SK-N-SH (cell line): ENCODE results near the gene C1QTNF8. TPM values are rescaled to one million over a fixed set of nuclear protein-coding genes. Genes with fewer than 3 reads are reported as not detected.

ENCODE experiments used
- CTCF ChIA-PET: fragments of 300-600, 350-600 bp; formaldehyde crosslinking; extraction: SDS; loops from one replicate; lab custom pipeline; 2021; lab: Yijun Ruan, JAX
- POLR2A ChIA-PET: fragments of 350-600 bp; sonication (Branson Sonifier 250); formaldehyde crosslinking; extraction: SDS; loops from one replicate; lab custom pipeline; 2020; ENCODE audit warnings: antibody characterized with exemption, inconsistent platforms; lab: Yijun Ruan, JAX
- DNase-seq: peaks from one replicate; pipeline ENCODE4 v3.0.0; 2012
- H2AFZ ChIP-seq: fragments of 200-600 bp; sonication (generic); 2 replicates; pipeline ENCODE4 v1.8.1; 2016; ENCODE audit warnings: antibody characterized with exemption, mild to moderate bottlenecking, low read depth
- H3F3A ChIP-seq: fragments of 200-600 bp; sonication (generic); replicated peaks from 2 replicates; pipeline ENCODE3; 2016; ENCODE audit warnings: antibody characterized with exemption, mild to moderate bottlenecking; ENCODE audit not compliant: insufficient read depth
- H3K27ac ChIP-seq, 2 experiments: fragments of 200-500 bp in 1 of 2; fragments of 200-600 bp in 1 of 2; sonication (Bioruptor generic) in 1 of 2; sonication (generic), shearing (Covaris generic) in 1 of 2; 2 replicates each; pipeline versions ENCODE4 v1.5.1 to v1.6.1; 2014 to 2016; ENCODE audit warnings: low read depth in 2 of 2, inconsistent platforms in 1 of 2, low read length in 1 of 2, mild to moderate bottlenecking in 1 of 2, mixed read lengths in 1 of 2
- H3K27me3 ChIP-seq: fragments of 200-600 bp; sonication (generic), shearing (Covaris generic); 2 replicates; pipeline ENCODE4 v1.6.1; 2016; ENCODE audit warnings: mixed run types; ENCODE audit not compliant: insufficient read depth
- H3K36me3 ChIP-seq, 2 experiments: fragments of 200-500 bp in 1 of 2; fragments of 200-600 bp in 1 of 2; sonication (Bioruptor generic) in 1 of 2; sonication (generic) in 1 of 2; replicated peaks in 1 of 2; 2 replicates each; pipeline versions ENCODE3 to v1.5.1; 2014 to 2016; ENCODE audit warnings: low read length in 1 of 2, mild to moderate bottlenecking in 1 of 2; ENCODE audit not compliant: insufficient read depth in 2 of 2, control insufficient read depth in 1 of 2
- H3K4me1 ChIP-seq, 2 experiments: fragments of 200-500 bp in 1 of 2; fragments of 200-600 bp in 1 of 2; sonication (Bioruptor generic) in 1 of 2; sonication (generic), shearing (Covaris generic) in 1 of 2; 2 replicates each; pipeline versions ENCODE4 v1.5.1 to v1.6.1; 2014 to 2016; ENCODE audit warnings: low read depth in 1 of 2, low read length in 1 of 2, mixed run types in 1 of 2; ENCODE audit not compliant: insufficient read depth in 2 of 2, control insufficient read depth in 1 of 2
- H3K4me2 ChIP-seq: fragments of 200-600 bp; sonication (generic), shearing (Covaris generic); 2 replicates; pipeline ENCODE4 v1.6.1; 2017; ENCODE audit warnings: mixed run types
- H3K4me3 ChIP-seq, 2 experiments: fragments of 200-500 bp in 1 of 2; fragments of 200-600 bp in 1 of 2; sonication (Bioruptor generic) in 1 of 2; sonication (generic), shearing (Covaris generic) in 1 of 2; 2 replicates each; pipeline versions ENCODE4 v1.5.1 to v1.8.1; 2014 to 2016; ENCODE audit warnings: low read depth in 2 of 2, inconsistent platforms in 1 of 2, low read length in 1 of 2, mild to moderate bottlenecking in 1 of 2, mixed read lengths in 1 of 2, moderate library complexity in 1 of 2
- H3K79me2 ChIP-seq: fragments of 200-600 bp; sonication (generic); 2 replicates; pipeline ENCODE4 v1.8.1; 2017; ENCODE audit warnings: mild to moderate bottlenecking; ENCODE audit not compliant: insufficient read depth
- H3K9ac ChIP-seq: fragments of 200-600 bp; sonication (generic); 2 replicates; pipeline ENCODE4 v1.6.1; 2017; ENCODE audit warnings: mixed run types
- H3K9me2 ChIP-seq: fragments of 200-600 bp; sonication (generic); 2 replicates; pipeline ENCODE4 v1.6.1; 2017; ENCODE audit warnings: mixed run types
- H3K9me3 ChIP-seq: fragments of 200-600 bp; sonication (generic); 2 replicates; pipeline ENCODE4 v1.6.1; 2017; ENCODE audit warnings: mixed run types, mild to moderate bottlenecking, moderate library complexity
- H4K20me1 ChIP-seq: fragments of 200-600 bp; sonication (generic); 2 replicates; pipeline ENCODE4 v1.6.1; 2017; ENCODE audit warnings: mild to moderate bottlenecking, mixed run types; ENCODE audit not compliant: insufficient read depth
- ELF1 ChIP-seq: IDR thresholded peaks from 2 replicates; pipeline ENCODE4 v1.4.0; 2012
- JUND ChIP-seq: IDR thresholded peaks from 2 replicates; pipeline ENCODE4 v1.4.0; 2012
- RAD21 ChIP-seq: IDR thresholded peaks from 2 replicates; pipeline ENCODE4 v1.6.1; 2012; ENCODE audit warnings: mild to moderate bottlenecking, low read length
- RCOR1 ChIP-seq: fragments of 150-350 bp; IDR thresholded peaks from 2 replicates; pipeline ENCODE4 v1.6.1; 2017; ENCODE audit warnings: antibody characterized with exemption, low read length
- RXRA ChIP-seq: IDR thresholded peaks from 2 replicates; pipeline ENCODE4 v1.4.0; 2012; ENCODE audit warnings: low read depth, mild to moderate bottlenecking, borderline replicate concordance
- SMC3 ChIP-seq: IDR thresholded peaks from 2 replicates; pipeline ENCODE4 v1.6.1; 2012; ENCODE audit warnings: low read depth, low read length, improper control_type of control experiment
- TAF1 ChIP-seq: IDR thresholded peaks from 2 replicates; pipeline ENCODE4 v1.6.1; 2012; ENCODE audit warnings: low read depth, mild to moderate bottlenecking, low read length, moderate library complexity, borderline replicate concordance
- TEAD4 ChIP-seq: IDR thresholded peaks from 2 replicates; pipeline ENCODE4 v1.4.0; 2012; ENCODE audit warnings: mild to moderate bottlenecking, borderline replicate concordance; ENCODE audit not compliant: insufficient read depth
- USF2 ChIP-seq: fragments of 150-350 bp; IDR thresholded peaks from 2 replicates; pipeline ENCODE4 v1.6.1; 2017; ENCODE audit warnings: antibody characterized with exemption, low read length, low read depth, borderline replicate concordance
- WGBS: methylation state at CpG from one replicate; pipeline ENCODE4 v1.1.6; 2017; ENCODE audit warnings: low lambda C conversion rate; 5-methylcytosine and 5-hydroxymethylcytosine counted together
- polyA plus RNA-seq, 3 experiments: library from polyadenylated mRNA; depleted of rRNA; stranded (reverse); fragments of >200 nt; gene quantifications; 2 replicates each; pipeline ENCODE4 v1.2.3, GENCODE V29; 2012
- TF ChIP-seq, protein P1 (sequence below): fragments of 200-600 bp; sonication (generic); IDR thresholded peaks from 2 replicates; pipeline ENCODE4 v1.6.1; 2017; ENCODE audit warnings: antibody characterized with exemption, mild to moderate bottlenecking, moderate library complexity
- TF ChIP-seq, protein P2 (sequence below): IDR thresholded peaks from 2 replicates; pipeline ENCODE4; 2012
- TF ChIP-seq, protein P3 (sequence below): IDR thresholded peaks from 2 replicates; pipeline ENCODE4 v1.4.0; 2012; ENCODE audit warnings: low read depth

The C1QTNF8 gene
- polyA plus RNA-seq, 1 of the 3 experiments (the other 2 are of a cell fraction): not detected

GRCh38 chr16:1089822-1090619 is 6.0 kb downstream of the C1QTNF8 start:
- no peak overlapping the region for H2AFZ ChIP-seq
- CTCF ChIA-PET: no interaction called here
- TF ChIP-seq JUND (no peak), RAD21 (no peak), TAF1 (no peak), USF2 (no peak), SMC3 (no peak), RCOR1 (no peak), TEAD4 (no peak), RXRA (no peak)
- TF ChIP-seq, protein P1, sequence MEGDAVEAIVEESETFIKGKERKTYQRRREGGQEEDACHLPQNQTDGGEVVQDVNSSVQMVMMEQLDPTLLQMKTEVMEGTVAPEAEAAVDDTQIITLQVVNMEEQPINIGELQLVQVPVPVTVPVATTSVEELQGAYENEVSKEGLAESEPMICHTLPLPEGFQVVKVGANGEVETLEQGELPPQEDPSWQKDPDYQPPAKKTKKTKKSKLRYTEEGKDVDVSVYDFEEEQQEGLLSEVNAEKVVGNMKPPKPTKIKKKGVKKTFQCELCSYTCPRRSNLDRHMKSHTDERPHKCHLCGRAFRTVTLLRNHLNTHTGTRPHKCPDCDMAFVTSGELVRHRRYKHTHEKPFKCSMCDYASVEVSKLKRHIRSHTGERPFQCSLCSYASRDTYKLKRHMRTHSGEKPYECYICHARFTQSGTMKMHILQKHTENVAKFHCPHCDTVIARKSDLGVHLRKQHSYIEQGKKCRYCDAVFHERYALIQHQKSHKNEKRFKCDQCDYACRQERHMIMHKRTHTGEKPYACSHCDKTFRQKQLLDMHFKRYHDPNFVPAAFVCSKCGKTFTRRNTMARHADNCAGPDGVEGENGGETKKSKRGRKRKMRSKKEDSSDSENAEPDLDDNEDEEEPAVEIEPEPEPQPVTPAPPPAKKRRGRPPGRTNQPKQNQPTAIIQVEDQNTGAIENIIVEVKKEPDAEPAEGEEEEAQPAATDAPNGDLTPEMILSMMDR: no peak

DNA sequence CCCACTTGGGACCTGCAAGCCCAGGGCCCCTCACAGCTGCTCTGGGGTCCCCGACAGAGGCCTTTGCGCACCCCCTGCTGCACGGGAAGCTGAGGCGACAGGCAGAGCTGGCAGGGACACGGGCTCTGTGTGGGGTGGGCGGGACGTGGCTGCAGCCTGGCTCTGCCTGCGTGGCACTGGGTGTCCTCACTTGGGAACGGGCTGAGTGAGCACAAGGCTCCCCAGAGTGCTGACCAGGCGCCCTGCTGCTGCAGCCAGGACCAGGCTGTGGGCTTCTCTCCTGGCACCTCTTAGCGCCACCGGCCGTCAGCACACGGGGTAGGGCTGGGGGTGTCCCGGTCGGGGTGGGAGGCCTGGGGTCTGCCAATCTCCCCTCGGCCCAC is 6.6 kb downstream of the C1QTNF8 start:
- TF ChIP-seq, protein P2, sequence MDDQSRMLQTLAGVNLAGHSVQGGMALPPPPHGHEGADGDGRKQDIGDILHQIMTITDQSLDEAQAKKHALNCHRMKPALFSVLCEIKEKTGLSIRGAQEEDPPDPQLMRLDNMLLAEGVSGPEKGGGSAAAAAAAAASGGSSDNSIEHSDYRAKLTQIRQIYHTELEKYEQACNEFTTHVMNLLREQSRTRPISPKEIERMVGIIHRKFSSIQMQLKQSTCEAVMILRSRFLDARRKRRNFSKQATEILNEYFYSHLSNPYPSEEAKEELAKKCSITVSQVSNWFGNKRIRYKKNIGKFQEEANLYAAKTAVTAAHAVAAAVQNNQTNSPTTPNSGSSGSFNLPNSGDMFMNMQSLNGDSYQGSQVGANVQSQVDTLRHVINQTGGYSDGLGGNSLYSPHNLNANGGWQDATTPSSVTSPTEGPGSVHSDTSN: no peak
- TF ChIP-seq, protein P3, sequence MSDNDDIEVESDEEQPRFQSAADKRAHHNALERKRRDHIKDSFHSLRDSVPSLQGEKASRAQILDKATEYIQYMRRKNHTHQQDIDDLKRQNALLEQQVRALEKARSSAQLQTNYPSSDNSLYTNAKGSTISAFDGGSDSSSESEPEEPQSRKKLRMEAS: no peak
- no peak for TF ChIP-seq ELF1
- no peak for DNase-seq
- ChIA-PET CTCF (no interaction called here), POLR2A (no interaction called here)
- Histone ChIP-seq H3F3A (peaks cover 3% of the 10 kb centered on the region), H3K9me3 (no peaks in the 10 kb centered on the region), H3K4me3 (no peak overlapping the region), H2AFZ (no peak overlapping the region), H3K4me2 (no peak overlapping the region), H3K4me1 (no peaks in the 10 kb centered on the region), H3K27ac (no peak overlapping the region), H3K9ac (no peak overlapping the region), H3K36me3 (no peaks in the 10 kb centered on the region), H3K9me2 (no peaks in the 10 kb centered on the region), H4K20me1 (no peaks in the 10 kb centered on the region), H3K27me3 (peaks cover 48% of the 10 kb centered on the region), H3K79me2 (no peaks in the 10 kb centered on the region)
- WGBS: 11% methylated on average over 12 of the region's 17 CpGs

More at GRCh38 chr16:1089822-1090619, 6.0 kb downstream of the C1QTNF8 start:
- Histone ChIP-seq H3K79me2 (no peaks in the 10 kb centered on the region), H4K20me1 (no peaks in the 10 kb centered on the region), H3K4me3 (no peak overlapping the region), H3K27ac (no peak overlapping the region), H3K27me3 (peaks cover 48% of the 10 kb centered on the region), H3K9ac (no peak overlapping the region), H3K4me1 (no peaks in the 10 kb centered on the region), H3K36me3 (no peaks in the 10 kb centered on the region), H3K4me2 (no peak overlapping the region), H3K9me3 (no peaks in the 10 kb centered on the region), H3F3A (peaks cover 3% of the 10 kb centered on the region), H3K9me2 (no peaks in the 10 kb centered on the region)
- POLR2A ChIA-PET: no interaction called here
- 0% methylated on average over 14 of the region's 38 CpGs for WGBS
- DNase-seq: no peak
